ENCODE measurements around the gene NFE2L3.
"Not testable (repeated sequence)": the region's sequence is repeated elsewhere in the genome, so short reads cannot be mapped to it uniquely, and the experiment has no call there.

The NFE2L3 gene
- total RNA-seq: 5.2 to 56.1 (median 14.8) reads per million in 17 experiments

- DNase-seq: peak; percentile 90 to 97 (median 94)
These were observed at the start of gene NFE2L3 for GRCh38 chr7:26151953-26152781. Gene NFE2L3 (plus strand): TSS chr7:26152198. CDS start chr7:26152499, 301 bp downstream.

- DNase-seq: peak; percentile 49 to 83 (median 60)
These were observed 48.4 kb upstream of the NFE2L3 start for GRCh38 chr7:26103596-26103995.

DNA sequence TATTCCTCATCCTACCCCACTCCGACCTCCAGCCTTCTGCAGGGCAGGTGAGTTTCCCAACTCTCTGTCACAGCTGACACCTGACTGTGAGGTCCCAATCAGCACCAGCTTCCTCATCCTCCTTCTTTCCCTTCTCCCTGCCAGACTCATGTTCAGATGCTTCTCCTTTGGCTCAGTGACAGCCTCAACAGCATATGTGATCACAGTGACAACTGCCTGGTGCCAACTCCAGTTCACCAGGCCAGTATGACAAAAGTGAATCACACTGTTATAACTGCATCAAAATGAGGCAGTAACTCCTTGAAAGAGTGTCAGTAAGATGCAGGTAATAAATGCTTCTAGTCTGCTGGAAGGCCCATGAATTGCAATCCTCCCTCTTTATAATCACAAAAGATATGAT lies 46.8 kb upstream of the NFE2L3 start:
- peak; percentile 29 to 66 (median 48) for DNase-seq

- DNase-seq: no peak
These were observed 46.1 kb upstream of the NFE2L3 start for GRCh38 chr7:26105931-26106330.

- DNase-seq: no peak
These were observed 39.7 kb upstream of the NFE2L3 start for GRCh38 chr7:26112203-26112740.

DNA sequence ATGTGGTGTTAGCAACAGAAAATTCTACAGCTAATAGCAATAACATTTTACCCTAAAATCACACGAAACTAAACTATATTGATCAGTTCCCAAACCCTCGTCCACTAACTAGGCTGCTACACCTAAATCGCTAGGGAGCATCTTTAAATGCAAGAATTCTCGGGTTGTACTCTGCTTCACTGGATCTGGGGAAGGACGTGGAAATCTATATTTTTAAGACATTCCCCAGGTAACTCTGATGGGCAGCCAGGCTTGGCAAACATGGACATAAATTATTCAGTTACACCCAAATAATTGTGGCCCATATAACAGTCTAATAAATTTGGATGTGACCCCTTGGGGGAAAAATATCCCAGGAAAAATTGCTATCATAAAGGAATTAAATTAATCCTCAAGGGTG lies 36.3 kb upstream of the NFE2L3 start:
- DNase-seq: no peak

DNA sequence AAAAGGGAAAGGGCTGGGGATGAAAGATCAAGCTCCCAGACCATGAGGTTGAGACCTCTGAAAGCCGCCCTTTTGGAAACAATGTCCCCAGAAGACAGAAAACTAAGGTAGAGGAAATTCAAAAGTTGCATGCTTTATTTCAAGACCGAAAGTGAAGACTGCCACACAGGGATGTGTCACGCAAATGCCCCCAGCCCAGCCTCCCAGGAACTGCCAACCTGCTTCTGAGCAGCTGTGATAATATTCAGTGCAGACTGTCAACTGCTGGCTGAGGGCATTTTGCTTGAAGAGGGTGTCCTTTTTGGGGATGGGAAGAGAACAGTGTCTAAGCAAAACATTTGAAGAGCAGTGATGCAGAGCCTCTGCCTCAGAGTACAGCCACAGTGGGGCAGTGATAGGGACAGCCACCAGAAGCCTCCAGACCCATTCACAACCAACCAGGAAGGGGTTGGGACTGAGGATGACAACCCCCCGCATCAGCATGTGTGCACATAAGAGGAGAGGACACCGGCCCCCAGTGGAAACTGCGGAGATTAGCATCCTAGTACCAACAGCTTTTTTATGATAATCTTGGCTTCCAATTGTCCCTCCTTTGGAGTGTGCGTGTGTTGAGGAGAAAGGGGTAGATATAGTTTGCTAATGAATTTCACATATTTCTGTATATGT lies 34.7 kb upstream of the NFE2L3 start:
- DNase-seq: no peak

DNA sequence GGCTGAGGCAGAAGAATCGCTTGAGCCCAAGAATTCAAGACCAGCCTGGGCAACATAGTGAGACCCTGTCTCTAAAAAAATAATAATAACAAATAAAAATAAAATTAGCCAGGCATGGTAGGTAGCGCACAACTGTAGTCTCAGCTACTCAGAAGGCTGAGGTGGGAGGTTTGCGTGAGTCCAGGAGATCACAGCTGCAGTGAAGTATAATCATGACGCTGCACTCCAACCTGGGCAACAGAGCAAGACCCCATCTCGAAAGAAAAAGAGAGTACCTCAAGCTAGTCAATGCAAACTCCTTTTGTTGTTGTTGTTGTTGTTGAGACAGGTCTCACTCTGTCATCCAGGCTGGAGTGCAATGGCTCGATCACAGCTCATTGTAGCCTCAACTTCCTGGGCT lies 34.0 kb upstream of the NFE2L3 start:
- DNase-seq: no peak

DNA sequence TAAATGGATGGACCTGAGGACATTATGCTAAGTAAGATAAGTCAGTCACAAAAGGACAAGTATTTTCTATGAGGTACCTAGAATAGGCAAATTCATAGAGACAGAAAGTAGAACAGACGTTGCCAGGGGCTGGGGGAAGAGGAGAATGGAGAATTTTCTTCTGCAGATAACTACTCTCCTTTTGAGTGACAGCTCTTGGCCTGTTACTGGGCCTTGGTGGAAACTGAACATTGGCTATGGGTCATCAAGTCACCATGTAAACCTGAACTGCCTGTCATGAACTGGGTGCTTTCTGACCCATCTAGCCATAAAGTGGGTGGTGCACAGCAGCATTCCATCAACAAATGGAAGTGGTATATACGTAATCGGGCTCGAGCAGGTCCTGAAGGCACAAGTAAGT lies 29.3 kb upstream of the NFE2L3 start:
- no peak for DNase-seq

DNA sequence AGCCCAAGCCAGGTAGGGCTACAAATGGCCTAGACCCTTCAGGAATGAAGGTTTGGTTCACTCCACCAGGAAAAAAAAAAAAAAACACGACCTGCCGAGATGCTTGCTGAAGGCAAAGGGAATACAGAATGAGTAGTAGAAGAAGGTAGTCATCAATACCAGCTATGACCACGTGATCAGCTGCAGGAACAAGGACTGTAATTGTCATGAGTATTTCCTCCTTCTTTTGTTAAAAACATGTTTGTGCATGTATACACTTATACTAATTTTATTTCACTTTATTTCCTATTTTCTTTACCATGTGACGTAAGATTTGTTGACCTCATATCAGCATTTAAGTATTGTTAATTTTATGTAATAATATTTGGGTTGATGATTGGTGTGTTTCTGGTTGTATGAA lies 27.2 kb upstream of the NFE2L3 start:
- not testable (repeated sequence) for DNase-seq

DNA sequence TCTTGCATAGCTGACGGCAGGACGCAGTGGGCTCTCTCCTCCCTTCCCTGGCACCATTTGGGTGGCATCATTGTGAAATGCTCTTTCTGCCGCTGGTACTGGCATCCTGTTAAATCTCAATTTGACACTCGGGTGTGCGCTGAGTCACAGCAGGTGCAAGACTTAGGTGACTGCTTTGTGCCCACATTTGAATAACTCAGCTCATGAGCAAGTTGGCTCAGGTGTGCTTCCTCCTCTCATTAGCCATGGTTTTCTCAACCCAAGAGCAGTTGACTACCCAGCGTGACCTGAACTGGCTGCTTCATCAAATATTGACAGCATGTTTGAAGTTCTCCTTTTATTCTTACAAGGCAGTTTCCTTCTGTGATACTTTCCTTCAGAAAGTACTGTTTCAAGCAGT lies 24.6 kb upstream of the NFE2L3 start:
- DNase-seq: no peak

- DNase-seq: no peak
These were observed 20.9 kb upstream of the NFE2L3 start for GRCh38 chr7:26131056-26131589.

GRCh38 chr7:26135076-26135475 lies 16.9 kb upstream of the NFE2L3 start:
- no peak for DNase-seq

DNA sequence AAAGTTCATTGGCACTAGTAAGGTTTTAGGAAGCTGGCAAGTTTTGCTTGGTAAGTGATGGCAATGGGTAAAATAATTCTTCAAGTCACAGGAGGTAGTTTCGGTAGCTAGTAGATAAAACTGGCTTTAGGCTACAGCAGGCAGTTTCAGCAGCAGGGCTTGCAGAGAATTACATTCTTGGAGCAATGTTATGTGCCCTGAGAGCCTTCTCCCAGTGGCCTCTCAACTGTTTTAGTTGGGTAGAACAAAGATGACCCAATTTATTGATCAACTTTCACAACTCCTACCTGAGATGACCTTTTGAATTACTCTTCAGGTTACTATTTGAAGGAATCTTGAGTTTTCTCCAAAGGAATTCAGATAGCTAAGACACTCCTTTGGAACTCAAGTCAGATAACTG lies 16.4 kb upstream of the NFE2L3 start:
- DNase-seq: no peak

DNA sequence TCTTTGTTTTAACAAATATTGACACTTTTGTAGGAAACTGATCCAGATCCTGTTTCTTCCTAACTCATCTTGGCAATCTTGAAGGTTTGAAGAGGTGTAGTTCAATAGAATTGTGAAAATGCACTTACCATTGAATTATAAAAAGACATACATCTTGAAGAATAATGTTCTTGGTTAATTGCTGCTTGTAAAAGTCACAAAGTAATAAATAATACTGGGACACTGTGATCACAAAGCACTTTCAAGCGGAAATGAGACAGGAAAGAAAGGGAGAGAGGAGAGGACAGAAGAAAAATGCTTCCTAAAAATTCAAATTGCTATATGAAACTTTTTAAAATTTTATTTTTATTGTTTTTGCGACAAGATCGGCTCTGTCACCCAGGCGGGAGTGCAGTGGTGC lies 15.2 kb upstream of the NFE2L3 start:
- DNase-seq: no peak

- no peak for DNase-seq
These were observed 11.6 kb upstream of the NFE2L3 start for GRCh38 chr7:26140380-26140779.

DNA sequence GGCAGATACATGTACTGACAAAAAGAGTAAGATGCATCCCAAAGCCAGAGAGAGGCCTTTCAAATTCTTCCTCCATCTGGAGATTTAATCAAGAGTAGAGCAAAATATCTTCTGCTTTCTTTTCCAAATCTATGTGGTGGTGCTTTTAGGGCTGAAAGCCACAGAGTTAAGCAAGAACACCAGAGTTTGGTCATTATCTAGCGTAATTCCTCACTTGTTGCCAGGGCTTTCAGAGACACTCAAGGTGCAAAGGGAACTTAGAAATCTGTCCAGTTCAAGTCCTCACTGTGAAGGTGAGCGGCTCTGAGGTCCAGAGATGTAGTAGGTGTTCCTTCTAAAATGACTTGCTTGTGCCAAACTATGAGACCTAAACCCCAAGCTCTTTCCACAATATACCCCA lies 10.9 kb upstream of the NFE2L3 start:
- peak; percentile 48 to 73 (median 64) for DNase-seq

DNA sequence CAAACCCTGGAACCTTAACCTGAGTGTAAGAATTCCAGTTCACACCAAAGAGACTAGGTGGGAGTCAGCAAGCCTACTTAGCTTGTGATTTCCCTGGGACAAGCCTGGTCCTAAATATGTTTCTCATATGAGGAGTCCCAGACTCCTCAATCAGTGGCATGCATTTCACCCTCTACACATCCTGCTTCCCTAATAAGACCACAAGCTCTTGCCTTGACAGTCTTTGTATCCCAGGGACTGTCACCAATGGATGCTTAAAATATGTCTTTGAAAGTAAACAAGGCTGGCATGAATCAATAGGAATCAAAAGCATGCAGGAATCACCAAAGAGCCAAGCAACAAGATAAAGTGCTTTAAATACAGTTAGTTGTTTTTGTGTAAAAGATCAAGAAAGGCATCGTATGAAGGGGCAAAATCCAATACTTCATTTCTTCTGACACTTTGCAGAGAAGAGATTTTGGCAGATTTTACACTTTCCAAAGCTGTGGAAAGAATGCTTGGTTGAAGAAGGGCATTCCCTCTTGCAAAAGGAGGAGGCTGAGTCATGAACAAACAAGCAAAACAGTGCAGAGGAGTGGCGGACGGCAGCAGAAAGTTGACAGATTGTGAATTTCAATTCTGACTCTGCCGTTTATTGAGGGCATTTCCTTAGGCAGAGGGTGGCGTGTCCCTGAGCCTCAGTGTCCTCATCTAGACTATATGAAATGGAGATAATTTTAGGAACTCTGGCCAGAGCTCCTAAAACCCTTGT lies 8.5 kb upstream of the NFE2L3 start:
- peak; percentile 27 to 52 (median 46) for DNase-seq

DNA sequence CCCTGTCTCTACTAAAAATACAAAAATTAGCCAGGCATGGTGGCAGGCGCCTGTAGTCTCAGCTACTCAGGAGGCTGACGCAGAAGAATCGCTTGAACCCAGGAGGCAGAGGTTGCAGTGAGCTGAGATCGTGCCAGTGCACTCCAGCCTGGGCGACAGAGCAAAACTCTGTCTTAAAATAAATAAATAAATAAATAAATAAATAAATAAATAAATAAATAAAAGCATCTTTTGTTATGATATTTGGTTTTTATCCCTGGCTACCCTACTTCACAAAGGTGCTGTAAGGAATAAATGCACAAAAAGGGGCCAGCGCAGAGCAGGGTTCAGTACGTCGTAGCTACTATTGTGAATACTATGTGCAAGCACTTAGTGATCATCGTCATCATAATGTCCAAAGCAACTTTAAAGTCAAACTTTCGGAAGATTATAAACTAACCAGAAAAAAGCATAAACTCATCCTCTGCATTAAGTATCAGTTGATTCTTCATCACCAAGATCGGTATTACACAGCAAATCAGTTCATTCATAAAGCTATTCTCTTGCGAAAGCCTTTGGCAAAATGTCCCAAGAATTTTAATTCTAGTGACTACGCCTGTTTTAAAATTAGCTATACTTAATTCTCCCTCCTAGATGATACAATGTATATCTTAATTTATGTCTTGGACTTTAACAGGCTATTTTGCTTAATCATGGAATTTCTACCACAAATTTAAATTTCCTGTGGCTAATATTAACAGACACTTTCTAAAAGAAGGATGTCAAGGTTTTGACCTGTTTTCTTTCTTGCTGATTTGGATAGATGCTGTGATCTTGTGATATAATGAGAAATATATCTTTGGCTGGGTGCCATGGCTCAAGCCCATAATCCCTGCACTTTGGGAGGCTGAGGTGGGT lies 7.6 kb upstream of the NFE2L3 start:
- DNase-seq: peak in 1 of 4 experiments; percentile 9

DNA sequence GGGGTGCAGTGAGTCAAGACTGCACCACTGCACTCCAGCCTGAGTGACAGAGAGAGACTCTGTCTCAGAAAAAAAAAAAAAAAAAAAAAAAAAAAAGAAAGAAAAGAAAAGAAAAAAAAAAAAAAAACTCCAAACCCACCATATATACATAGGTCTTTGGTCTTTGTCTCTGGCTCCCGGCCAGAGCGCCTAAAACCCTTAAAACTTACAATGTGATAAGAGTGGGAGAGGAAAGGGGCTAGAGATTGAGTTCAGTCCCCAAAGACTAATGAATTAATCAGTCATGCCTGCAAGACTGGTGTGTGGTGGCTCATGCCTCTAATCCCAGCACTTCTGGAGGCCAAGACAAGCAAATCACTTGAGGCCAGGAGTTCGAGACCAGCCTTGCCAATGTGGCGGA lies 6.8 kb upstream of the NFE2L3 start:
- no peak for DNase-seq

GRCh38 chr7:26147030-26147429 lies 5.0 kb upstream of the NFE2L3 start:
- DNase-seq: no peak

All from suppressor macrophage (primary cell).